Measurements from ENCODE around the gene MCF2L. TPM values are rescaled to one million over a fixed set of nuclear protein-coding genes. Genes with fewer than 3 reads are reported as not detected.

MCF2L gene
- total RNA-seq, 1 experiment from 2014 or later: not detected

DNA sequence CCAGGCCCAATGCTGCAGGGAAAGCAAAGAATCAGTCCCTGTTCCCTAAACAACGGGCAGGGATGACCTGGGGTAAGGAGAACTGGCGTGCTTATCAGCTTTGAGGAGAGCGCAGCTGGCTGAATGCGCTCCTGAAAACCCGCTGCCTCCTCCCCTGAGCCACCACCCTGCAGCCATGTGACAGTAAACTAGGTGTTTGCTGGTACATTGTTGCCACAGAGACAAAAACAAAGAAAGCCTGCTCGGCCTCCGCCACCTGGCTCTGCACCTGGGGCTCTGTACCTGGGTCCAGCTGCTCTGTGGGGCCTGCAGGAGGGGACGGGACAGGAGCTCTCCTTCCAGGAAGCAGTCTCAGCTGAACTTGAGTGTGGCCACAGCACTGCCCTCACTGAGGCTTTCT is 21.8 kb downstream of the MCF2L start:
- TF ChIP-seq, protein P1, sequence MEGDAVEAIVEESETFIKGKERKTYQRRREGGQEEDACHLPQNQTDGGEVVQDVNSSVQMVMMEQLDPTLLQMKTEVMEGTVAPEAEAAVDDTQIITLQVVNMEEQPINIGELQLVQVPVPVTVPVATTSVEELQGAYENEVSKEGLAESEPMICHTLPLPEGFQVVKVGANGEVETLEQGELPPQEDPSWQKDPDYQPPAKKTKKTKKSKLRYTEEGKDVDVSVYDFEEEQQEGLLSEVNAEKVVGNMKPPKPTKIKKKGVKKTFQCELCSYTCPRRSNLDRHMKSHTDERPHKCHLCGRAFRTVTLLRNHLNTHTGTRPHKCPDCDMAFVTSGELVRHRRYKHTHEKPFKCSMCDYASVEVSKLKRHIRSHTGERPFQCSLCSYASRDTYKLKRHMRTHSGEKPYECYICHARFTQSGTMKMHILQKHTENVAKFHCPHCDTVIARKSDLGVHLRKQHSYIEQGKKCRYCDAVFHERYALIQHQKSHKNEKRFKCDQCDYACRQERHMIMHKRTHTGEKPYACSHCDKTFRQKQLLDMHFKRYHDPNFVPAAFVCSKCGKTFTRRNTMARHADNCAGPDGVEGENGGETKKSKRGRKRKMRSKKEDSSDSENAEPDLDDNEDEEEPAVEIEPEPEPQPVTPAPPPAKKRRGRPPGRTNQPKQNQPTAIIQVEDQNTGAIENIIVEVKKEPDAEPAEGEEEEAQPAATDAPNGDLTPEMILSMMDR (IDR thresholded peaks at IDR 0.05; ENCODE audit: unreplicated experiment): no peak
- no peak for DNase-seq (ENCODE audit: unreplicated experiment)
- no peaks in the 10 kb centered on the region for H3K9me3 Mint-ChIP-seq (ENCODE audit: unreplicated experiment)
- no peaks in the 10 kb centered on the region for H3K36me3 Mint-ChIP-seq (ENCODE audit: insufficient read depth, unreplicated experiment)
- intact Hi-C loops (cut with micrococcal nuclease): no loop called here
- H3K4me3 Mint-ChIP-seq (ENCODE audit: unreplicated experiment): no peak overlapping the region
- H3K27ac Mint-ChIP-seq (ENCODE audit: low read depth, unreplicated experiment): no peak overlapping the region
- no peaks in the 10 kb centered on the region for H3K4me1 Mint-ChIP-seq (ENCODE audit: insufficient read depth, unreplicated experiment)
- peaks cover 18% of the 10 kb centered on the region for H3K27me3 Mint-ChIP-seq (ENCODE audit: insufficient read depth, unreplicated experiment)
- no TSS peak for BruUV-seq (replicated peaks)
- POLR2A ChIA-PET: no interaction called here
- CTCF ChIA-PET: interaction anchor here (0.6 kb wide), 1 partner anchor 46 kb away, joined by 3 read pairs; no protein-coding TSS in a partner anchor

DNA sequence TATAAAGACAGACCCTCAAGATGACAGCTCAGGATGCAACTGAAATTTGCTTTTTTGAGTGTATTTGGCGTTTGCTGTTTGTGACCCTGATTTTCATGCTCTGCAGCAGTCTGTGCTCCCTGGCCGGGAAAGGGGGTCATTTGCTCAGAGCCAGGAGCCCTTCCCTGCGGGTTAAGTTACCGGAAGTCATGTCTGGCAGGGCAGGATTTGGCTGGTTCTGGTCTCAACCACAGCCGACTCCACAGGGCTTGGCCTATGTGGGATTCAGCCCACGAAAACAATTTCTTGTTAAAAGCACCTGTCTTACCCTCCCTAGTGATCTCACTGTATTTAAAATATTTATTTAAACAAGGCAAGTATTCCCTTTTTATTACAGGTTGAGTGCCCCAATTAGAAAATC is 22.6 kb downstream of the MCF2L start:
- Mint-ChIP-seq H3K36me3 (ENCODE audit: insufficient read depth, unreplicated experiment) (no peaks in the 10 kb centered on the region), H3K27me3 (ENCODE audit: insufficient read depth, unreplicated experiment) (peaks cover 23% of the 10 kb centered on the region), H3K27ac (ENCODE audit: low read depth, unreplicated experiment) (no peak overlapping the region), H3K4me1 (ENCODE audit: insufficient read depth, unreplicated experiment) (no peaks in the 10 kb centered on the region), H3K4me3 (ENCODE audit: unreplicated experiment) (no peak overlapping the region), H3K9me3 (ENCODE audit: unreplicated experiment) (no peaks in the 10 kb centered on the region)
- intact Hi-C loops (cut with micrococcal nuclease): no loop called here
- TF ChIP-seq, protein P1 (IDR thresholded peaks at IDR 0.05; ENCODE audit: unreplicated experiment): no peak
- BruUV-seq (replicated peaks): no TSS peak
- ChIA-PET CTCF (no interaction called here), POLR2A (no interaction called here)
- DNase-seq (ENCODE audit: unreplicated experiment): no peak

DNA sequence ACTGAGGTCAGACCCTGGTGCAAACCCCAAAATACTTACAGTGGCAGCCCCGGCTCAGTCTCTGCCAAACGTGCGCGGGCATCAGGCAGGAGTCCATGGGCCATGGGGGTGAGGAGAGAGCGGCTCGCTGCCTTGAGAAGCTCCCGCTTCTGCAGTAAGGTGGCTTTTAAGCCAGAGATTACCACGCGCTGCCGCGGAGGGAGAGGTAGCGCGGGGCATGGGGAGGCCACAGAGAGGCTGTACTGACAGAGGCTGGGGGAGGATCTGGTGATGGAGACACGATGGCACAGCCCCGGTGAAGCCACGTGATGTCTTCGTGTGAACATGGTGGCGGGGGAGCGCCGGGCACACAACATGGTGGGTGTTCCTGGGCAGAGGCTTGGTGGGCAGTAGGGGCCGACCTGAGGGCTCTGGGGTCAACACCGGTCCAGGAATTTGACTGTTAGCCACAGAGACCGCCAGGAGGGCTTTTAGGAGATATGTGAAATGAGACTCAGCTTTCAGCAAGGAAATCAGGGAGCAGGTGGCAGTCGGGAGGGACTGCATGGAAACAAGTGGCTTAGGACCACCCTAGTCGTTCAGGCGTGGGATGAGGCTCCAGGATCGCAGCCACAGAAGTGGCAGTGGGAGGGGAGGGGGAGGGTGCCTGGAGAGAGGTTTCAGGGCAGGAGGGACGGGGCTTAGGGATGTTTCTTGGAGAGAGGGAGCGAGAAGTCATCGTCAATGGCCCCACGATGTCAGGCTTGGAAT is 24.1 kb downstream of the MCF2L start:
- Mint-ChIP-seq H3K36me3 (ENCODE audit: insufficient read depth, unreplicated experiment) (no peaks in the 10 kb centered on the region), H3K4me1 (ENCODE audit: insufficient read depth, unreplicated experiment) (no peaks in the 10 kb centered on the region), H3K27ac (ENCODE audit: low read depth, unreplicated experiment) (no peak overlapping the region), H3K4me3 (ENCODE audit: unreplicated experiment) (no peak overlapping the region), H3K9me3 (ENCODE audit: unreplicated experiment) (no peaks in the 10 kb centered on the region), H3K27me3 (ENCODE audit: insufficient read depth, unreplicated experiment) (peaks cover 26% of the 10 kb centered on the region)
- BruUV-seq (replicated peaks): no TSS peak
- TF ChIP-seq, protein P1 (IDR thresholded peaks at IDR 0.05; ENCODE audit: unreplicated experiment): no peak
- intact Hi-C loops (cut with micrococcal nuclease): no loop called here
- ChIA-PET CTCF (interaction anchor here (1.0 kb wide), 1 partner anchor 37 kb away, joined by 4 read pairs; no protein-coding TSS in a partner anchor), POLR2A (no interaction called here)
- DNase-seq (ENCODE audit: unreplicated experiment): no peak

DNA sequence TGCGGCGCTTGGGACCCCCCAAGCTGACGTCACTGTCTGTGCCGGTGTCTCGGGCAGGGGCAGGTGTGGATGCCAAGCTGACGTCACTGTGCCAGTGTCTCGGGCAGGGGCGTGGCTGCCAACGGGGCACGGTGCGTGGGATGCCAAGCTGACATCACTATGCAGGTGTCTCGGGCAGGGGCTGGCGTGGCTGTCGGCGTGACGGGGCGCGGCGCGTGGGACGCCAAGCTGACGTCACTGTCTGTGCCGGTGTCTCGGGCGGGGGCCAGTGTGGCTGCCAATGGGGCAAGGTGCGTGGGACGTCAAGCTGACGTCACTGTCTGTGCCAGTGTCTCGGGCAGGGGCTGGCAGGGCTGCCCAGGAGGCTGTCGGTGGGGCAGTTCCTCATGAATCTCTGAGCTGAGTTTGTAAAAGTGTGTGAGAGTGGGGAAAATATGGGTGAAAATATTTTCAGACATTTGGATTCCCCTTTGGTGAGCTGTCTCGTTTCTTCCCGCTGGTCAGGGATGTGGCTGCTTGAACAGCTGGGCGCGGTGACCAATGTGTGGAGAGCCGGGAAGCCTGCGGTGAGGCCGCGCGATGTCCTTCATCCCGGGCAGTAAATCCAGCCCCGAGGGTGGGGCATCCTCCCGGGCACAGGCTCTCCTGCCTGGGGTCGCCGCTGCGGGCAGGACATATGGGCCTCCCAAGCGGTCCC is 25.2 kb downstream of the MCF2L start:
- no peak overlapping the region for H3K27ac Mint-ChIP-seq (ENCODE audit: low read depth, unreplicated experiment)
- DNase-seq (ENCODE audit: unreplicated experiment): no peak
- no peak overlapping the region for H3K4me3 Mint-ChIP-seq (ENCODE audit: unreplicated experiment)
- TF ChIP-seq, protein P1 (IDR thresholded peaks at IDR 0.05; ENCODE audit: unreplicated experiment): no peak
- H3K27me3 Mint-ChIP-seq (ENCODE audit: insufficient read depth, unreplicated experiment): peaks cover 37% of the 10 kb centered on the region
- no peaks in the 10 kb centered on the region for H3K36me3 Mint-ChIP-seq (ENCODE audit: insufficient read depth, unreplicated experiment)
- POLR2A ChIA-PET: no interaction called here
- H3K4me1 Mint-ChIP-seq (ENCODE audit: insufficient read depth, unreplicated experiment): no peaks in the 10 kb centered on the region
- CTCF ChIA-PET: no interaction called here
- no peaks in the 10 kb centered on the region for H3K9me3 Mint-ChIP-seq (ENCODE audit: unreplicated experiment)
- BruUV-seq (replicated peaks): no TSS peak
- intact Hi-C loops (cut with micrococcal nuclease): no loop called here
